ENCODE results near the gene PIRT.

PIRT gene

DNA sequence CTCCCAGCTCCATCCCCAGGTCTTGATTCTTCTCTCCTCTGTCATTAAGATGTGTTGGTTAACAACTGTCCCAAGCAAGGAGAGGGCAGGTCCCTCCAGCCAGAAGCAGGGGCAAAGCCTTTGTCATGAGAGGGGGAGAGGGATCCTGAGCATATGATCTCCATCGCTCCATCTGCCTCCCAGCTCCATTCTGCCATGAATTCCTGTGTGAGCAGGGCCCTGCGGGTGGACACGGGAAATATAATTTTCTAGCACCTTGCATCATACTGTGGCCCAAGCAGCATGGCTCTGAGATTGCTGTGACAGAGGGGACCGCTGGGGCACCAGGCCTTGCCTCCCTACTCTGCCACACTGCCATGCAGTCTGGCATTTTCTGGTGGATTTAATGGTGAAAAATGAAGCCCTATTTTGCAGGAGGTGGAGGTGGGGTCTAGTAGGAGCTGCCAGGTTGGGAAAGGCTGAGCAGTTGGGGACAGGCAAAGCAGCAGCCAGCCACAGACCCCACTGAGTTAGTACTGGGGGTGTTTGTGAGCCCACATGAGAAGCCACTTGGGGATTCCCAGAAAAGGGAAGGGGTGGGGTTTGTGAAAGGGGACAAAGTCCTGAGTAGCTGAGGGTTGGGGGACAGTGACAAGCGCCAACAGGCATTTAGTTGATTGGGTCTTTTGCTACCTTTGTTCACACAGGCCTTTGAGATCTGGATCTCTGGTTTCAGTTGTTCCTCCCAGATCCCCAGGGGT, 50.4 kb downstream of the PIRT start:
- no peak for DNase-seq

DNA sequence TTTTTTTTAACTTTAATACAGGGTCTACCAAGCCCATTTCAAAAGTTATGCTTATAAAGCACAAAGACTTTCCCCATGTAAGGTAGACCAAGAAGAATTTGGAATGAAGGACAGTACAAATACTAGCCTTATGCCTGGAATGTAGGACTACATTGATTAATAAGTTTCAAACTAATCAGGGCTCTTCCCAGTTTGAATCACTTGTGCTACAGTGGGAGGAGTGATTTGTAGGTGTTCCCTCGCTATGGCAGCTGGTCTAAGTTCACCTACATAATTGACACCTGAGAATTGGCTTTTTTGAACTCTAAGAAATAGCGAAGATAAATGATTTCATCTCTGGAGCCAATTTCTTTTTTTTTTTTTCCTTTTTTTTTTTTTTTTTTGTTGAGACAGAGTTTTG, 52.6 kb downstream of the PIRT start:
- no peak for DNase-seq

DNA sequence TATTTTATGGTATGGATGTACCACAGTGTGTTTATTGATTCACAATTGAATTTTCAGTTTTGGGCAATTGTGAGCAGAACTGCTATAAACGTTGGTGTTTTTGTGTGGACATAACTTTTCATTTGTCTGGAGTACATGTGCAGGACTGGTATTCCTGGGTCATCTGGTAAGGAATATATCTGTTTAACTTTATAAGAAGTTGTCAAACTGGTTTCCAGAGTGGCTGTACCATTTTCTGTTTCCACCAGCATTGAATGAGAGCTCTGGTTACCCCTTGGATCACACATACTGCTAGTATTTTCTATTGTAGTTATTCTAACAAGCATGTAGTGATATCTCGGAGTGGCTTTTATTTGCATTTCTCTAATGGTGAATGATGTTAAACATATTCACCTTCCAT, 58.3 kb downstream of the PIRT start:
- DNase-seq: no peak

DNA sequence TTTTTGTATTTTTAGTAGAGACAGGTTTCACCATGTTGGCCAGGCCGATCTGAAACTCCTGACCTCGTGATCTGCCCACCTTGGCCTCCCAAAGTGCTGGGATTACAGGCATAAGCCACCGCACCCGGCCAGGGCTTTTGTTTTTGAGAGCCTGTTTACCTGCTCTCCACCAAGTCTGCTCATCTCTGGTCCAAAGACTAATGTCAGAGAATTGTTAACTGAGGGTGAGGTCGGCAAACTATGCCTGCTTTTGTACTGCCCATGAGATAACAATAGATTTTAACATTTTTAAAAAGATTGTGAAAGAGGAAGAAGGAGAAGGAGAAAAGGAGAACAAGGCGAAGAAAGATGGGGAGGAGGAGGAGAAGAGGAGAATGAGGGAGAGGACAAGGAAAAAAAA, 60.0 kb downstream of the PIRT start:
- DNase-seq: no peak

DNA sequence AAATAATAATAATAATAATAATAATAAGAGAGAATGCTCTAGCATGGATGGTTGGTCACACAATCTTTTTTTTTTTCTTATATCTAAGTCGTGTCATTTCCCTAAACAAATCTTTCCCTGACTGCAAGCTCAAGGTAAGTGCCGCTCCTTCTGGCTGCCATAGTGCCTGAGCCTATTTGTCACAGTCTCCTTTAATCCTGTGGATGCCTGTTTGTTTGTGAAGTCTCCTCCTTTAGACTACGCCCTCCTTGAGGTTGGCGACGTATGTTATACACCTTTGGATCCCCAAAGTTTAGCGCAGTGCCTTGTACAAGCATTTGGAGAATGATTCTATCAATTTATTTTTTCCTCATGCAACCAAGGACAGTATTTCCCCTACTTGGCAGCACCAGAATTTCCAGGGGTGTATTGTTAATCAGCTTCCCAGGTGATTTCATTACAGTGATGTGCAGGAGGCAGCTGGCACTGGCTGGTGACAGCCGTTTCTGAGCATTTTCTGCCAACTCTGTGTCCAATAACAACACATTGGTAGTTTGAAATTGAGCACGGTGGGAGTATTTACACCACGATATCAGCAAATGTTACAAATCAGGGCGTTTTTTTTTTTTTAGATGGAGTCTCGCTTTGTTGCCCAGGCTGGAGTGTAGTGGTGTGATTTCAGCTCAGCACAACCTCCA, 60.6 kb downstream of the PIRT start:
- DNase-seq: no peak

DNA sequence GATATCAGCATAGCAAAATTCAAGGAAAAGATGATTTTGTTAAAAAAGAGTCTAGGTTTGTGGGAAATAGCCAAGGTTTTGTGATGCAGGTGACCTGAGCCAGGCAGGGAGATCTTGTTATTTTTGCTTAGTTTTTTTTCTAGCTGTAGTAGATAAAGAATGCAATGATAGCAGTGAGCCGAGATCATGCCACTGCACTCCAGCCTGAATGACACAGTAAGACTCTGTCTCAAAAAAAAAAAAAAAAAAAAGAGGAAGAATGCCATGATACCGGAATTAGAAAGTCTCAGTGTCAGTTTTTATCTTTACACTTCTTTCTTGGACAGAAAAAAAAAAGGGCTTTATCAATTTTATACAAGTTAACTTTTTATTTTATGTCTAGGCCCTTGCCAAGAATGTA, 61.5 kb downstream of the PIRT start:
- no peak for DNase-seq

DNA sequence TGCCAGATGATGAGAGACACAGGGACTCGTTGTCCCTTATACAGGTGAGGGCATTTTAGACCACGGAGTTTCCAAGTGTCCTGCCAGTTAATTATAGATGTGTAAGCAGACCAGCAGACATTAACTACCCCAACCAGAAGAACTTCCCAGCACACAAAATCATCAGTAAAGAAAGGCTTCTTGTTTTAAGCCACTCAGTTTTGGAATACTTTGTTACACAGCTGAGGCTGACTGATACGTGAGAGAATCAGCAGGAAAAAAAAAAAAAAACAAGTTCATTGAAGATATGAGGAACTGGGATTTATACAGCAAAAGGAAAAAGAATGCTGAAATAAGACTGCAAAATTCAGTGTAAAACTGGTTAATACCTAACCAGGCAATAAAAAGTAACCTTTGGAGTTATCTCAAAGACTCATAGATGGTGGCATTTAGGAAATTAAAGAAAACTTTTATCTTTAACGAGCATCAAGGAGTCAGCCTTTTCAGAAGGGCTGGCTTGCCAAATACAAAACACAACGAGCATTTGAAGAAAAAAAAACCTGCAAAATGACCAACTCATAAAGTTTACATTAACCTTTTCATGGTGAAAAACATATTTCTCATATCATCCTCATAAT, 62.0 kb downstream of the PIRT start:
- no peak for DNase-seq

DNA sequence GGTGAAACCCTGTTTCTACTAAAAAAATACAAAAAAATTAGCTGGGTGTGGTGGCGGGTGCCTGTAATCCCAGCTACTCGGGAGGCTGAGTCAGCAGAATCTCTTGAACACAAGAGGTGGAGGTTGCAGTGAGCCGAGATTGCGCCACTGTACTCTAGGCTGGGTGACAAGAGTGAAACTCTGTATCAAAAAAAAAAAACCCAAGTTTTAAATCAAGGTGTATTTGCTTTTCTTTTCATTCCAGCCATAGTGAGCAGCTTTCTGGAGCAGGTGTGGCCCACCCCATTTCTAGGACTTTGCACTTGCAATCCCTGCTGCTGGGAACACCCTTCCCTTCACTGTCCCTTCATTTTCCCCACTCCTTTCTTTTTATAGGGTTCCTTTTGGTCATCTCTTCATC, 62.8 kb downstream of the PIRT start:
- DNase-seq: no peak

DNA sequence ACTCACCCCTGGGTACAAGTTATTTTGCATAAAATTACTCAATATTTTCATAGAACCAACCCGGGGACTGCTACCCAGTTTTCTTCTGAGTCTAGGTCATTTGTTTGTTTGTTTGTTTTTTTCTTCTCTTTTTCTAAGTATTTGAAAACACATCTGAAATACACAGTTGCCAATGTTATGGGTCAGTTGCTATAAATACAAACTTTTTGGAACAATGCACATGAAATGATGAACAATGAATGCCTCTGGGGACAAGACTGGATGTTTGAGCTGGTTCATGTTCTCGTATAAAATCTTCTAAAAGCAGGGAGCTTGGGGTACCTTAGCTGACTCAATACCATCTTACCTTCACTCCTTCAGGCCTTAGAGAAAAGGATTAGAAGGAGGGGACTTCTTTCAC, 64.5 kb downstream of the PIRT start:
- DNase-seq: no peak
